NCI-H82 treated with DMSO at 0.1 percent for 48 hours (cell line): ENCODE data around the gene CYRIA.

ENCODE experiments used
- DNase-seq: peaks from one replicate; lab custom pipeline; 2025; ENCODE audit not compliant: unreplicated experiment; lab: John Stamatoyannopoulos, UW

The CYRIA gene

GRCh38 chr2:16671760-16672159 is 6.1 kb upstream of the CYRIA start:
- DNase-seq, result no peak

- DNase-seq, result no peak
These were observed 3.8 kb upstream of the CYRIA start for GRCh38 chr2:16669388-16669787.

GRCh38 chr2:16666449-16666801 is 791 bp upstream of the CYRIA start:
- DNase-seq, result no peak

GRCh38 chr2:16664809-16665747 is 556 bp downstream of the CYRIA start:
- no peak for DNase-seq

- DNase-seq, result no peak
These were observed 1.4 kb downstream of the CYRIA start for GRCh38 chr2:16664052-16664731.

- DNase-seq, result no peak
These were observed 2.3 kb downstream of the CYRIA start for GRCh38 chr2:16663121-16663905.

- no peak for DNase-seq
These were observed 3.4 kb downstream of the CYRIA start for GRCh38 chr2:16661936-16662839.

GRCh38 chr2:16661526-16661925 is 4.1 kb downstream of the CYRIA start:
- no peak for DNase-seq

- DNase-seq, result no peak
These were observed 5.1 kb downstream of the CYRIA start for GRCh38 chr2:16660556-16660955.

- no peak for DNase-seq
These were observed 5.5 kb downstream of the CYRIA start for GRCh38 chr2:16660114-16660513.

GRCh38 chr2:16658076-16658739 is 7.4 kb downstream of the CYRIA start:
- no peak for DNase-seq

- DNase-seq, result no peak
These were observed 8.0 kb downstream of the CYRIA start for GRCh38 chr2:16657671-16658070.

GRCh38 chr2:16656784-16657391 is 8.7 kb downstream of the CYRIA start:
- no peak for DNase-seq

- DNase-seq, result no peak
These were observed 9.6 kb downstream of the CYRIA start for GRCh38 chr2:16655905-16656642.

- DNase-seq, result no peak
These were observed 10.2 kb downstream of the CYRIA start for GRCh38 chr2:16655445-16655837.

- no peak for DNase-seq
These were observed 10.7 kb downstream of the CYRIA start for GRCh38 chr2:16654833-16655444.

- DNase-seq, result no peak
These were observed 11.8 kb downstream of the CYRIA start for GRCh38 chr2:16653799-16654198.

GRCh38 chr2:16653083-16653375 is 12.6 kb downstream of the CYRIA start:
- DNase-seq, result no peak
